ENCODE measurements around the gene SHPK. TPM values are rescaled to one million over a fixed set of nuclear protein-coding genes. Genes with fewer than 3 reads are reported as not detected.

Gene SHPK
- total RNA-seq, 2 donors from 2014 or later = 35.2 to 46.4 TPM

- H3K36me3 Mint-ChIP-seq (ENCODE audit: low read depth) = peaks cover 34% of the 10 kb centered on the region
- Histone ChIP-seq H3K4me1 (ENCODE audit: control insufficient read depth, insufficient read depth, low read length) (peaks cover 9% of the 10 kb centered on the region), H3K27ac (ENCODE audit: low read depth, low read length) (no peak overlapping the region), H3K36me3 (ENCODE audit: control insufficient read depth, insufficient read depth, low read length) (peaks cover 21% of the 10 kb centered on the region), H3K9me3 (ENCODE audit: control insufficient read depth, low read length) (no peaks in the 10 kb centered on the region), H3K27me3 (ENCODE audit: control insufficient read depth, insufficient read depth, low read length, poor library complexity, severe bottlenecking) (no peaks in the 10 kb centered on the region), H3K9ac (ENCODE audit: extremely low read depth, low read length, poor library complexity, severe bottlenecking) (no peak overlapping the region), H3K4me3 (ENCODE audit: low read length) (no peak overlapping the region)
- no peak for DNase-seq
- peak overlapping the region; percentile 81 for H3K27ac Mint-ChIP-seq
- TF ChIP-seq, protein P1, sequence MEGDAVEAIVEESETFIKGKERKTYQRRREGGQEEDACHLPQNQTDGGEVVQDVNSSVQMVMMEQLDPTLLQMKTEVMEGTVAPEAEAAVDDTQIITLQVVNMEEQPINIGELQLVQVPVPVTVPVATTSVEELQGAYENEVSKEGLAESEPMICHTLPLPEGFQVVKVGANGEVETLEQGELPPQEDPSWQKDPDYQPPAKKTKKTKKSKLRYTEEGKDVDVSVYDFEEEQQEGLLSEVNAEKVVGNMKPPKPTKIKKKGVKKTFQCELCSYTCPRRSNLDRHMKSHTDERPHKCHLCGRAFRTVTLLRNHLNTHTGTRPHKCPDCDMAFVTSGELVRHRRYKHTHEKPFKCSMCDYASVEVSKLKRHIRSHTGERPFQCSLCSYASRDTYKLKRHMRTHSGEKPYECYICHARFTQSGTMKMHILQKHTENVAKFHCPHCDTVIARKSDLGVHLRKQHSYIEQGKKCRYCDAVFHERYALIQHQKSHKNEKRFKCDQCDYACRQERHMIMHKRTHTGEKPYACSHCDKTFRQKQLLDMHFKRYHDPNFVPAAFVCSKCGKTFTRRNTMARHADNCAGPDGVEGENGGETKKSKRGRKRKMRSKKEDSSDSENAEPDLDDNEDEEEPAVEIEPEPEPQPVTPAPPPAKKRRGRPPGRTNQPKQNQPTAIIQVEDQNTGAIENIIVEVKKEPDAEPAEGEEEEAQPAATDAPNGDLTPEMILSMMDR (conservative IDR thresholded peaks at IDR 0.05) = no peak
- H3K27me3 Mint-ChIP-seq (ENCODE audit: insufficient read depth) = no peaks in the 10 kb centered on the region
- no peaks in the 10 kb centered on the region for H3K9me3 Mint-ChIP-seq
- peaks cover 14% of the 10 kb centered on the region for H3K4me1 Mint-ChIP-seq
- WGBS, 2 experiments (ENCODE audit: insufficient coverage in 1 of 2, insufficient read length in 1 of 2) = 80 to 100% methylated on average over 1 to 7 of the region's 7 CpGs
- no peak overlapping the region for H3K4me3 Mint-ChIP-seq
Observed at GRCh38 chr17:3639981-3640596, 4.0 kb upstream of the SHPK start.

DNA sequence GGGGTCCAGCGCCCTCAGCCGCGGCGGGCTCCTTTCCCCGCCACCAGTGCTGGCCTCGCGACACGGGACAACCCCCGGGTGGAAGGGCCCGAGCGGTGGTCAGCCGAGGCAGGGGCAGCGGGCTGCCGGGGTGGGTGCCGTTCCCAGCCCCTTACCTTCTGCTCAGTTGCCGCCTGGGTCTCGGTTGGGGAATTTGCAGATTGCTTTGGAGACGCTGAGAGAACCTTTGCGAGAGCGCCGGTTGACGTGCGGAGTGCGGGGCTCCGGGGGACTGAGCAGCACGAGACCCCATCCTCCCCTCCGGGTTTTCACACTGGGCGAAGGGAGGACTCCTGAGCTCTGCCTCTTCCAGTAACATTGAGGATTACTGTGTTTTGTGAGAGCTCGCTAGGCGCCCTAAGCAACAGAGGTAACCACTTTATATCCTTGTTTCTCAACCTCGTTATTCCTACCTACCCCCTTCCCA is 891 bp upstream of the SHPK start:
- TF ChIP-seq, protein P1 (conservative IDR thresholded peaks at IDR 0.05) = no peak
- no peaks in the 10 kb centered on the region for H3K27me3 ChIP-seq (ENCODE audit: control insufficient read depth, insufficient read depth, low read length, poor library complexity, severe bottlenecking)
- peaks cover 25% of the 10 kb centered on the region for H3K36me3 ChIP-seq (ENCODE audit: control insufficient read depth, insufficient read depth, low read length)
- H3K9me3 ChIP-seq (ENCODE audit: control insufficient read depth, low read length) = no peaks in the 10 kb centered on the region
- peak overlapping the region; percentile 40 for H3K27ac ChIP-seq (ENCODE audit: low read depth, low read length)
- Mint-ChIP-seq H3K27ac (peak overlapping the region; percentile 80), H3K4me1 (peaks cover 27% of the 10 kb centered on the region), H3K27me3 (ENCODE audit: insufficient read depth) (no peaks in the 10 kb centered on the region), H3K36me3 (ENCODE audit: low read depth) (peaks cover 34% of the 10 kb centered on the region), H3K9me3 (no peaks in the 10 kb centered on the region), H3K4me3 (peak overlapping the region; percentile 92)
- 1 to 2% methylated on average over 17 to 31 of the region's 31 CpGs for WGBS, 2 experiments (ENCODE audit: insufficient coverage in 1 of 2, insufficient read length in 1 of 2)
- peak overlapping the region; percentile 93 for H3K4me3 ChIP-seq (ENCODE audit: low read length)
- peak overlapping the region; percentile 77 for H3K9ac ChIP-seq (ENCODE audit: extremely low read depth, low read length, poor library complexity, severe bottlenecking)
- DNase-seq = no peak
- peaks cover 9% of the 10 kb centered on the region for H3K4me1 ChIP-seq (ENCODE audit: control insufficient read depth, insufficient read depth, low read length)

DNA sequence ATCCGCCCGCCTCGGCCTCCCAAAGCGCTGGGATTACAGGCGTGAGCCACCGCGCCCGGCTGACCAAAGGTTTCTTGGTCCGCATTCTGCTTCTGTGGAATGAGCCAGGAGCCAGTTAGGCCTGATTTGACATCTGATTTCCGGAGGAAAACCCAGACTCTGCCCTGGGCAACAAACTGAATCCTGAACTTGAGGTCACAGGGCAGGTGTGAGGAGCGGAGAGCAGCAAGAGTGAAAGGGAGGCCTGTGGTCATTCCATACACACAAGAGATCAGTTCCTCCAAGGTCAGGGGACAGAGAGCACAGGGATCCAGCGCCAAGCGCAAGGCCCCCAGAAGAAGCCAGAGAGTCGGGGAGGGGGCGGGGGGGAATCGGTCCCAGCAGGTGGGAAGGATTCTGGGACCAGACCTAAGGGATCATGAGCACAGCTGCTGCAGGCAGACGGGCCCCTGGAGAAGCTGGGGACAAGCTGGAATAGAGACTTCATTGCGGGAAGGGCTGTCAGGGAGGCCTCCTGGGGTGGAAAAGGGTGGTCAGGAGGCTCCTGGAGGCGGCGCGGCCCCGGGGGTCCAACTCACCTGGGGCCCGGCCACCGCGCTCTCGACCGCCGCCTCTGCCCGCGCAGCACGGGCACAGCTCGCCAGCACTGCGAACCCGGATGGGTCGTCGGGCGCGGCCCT is 436 bp downstream of the SHPK start:
- Mint-ChIP-seq H3K27me3 (ENCODE audit: insufficient read depth) (no peaks in the 10 kb centered on the region), H3K36me3 (ENCODE audit: low read depth) (peaks cover 34% of the 10 kb centered on the region), H3K4me3 (peak overlapping the region; percentile 92), H3K27ac (peak overlapping the region; percentile 78), H3K4me1 (peaks cover 26% of the 10 kb centered on the region), H3K9me3 (no peaks in the 10 kb centered on the region)
- Histone ChIP-seq H3K9ac (ENCODE audit: extremely low read depth, low read length, poor library complexity, severe bottlenecking) (peak overlapping the region; percentile 77), H3K36me3 (ENCODE audit: control insufficient read depth, insufficient read depth, low read length) (peaks cover 22% of the 10 kb centered on the region), H3K27ac (ENCODE audit: low read depth, low read length) (no peak overlapping the region), H3K4me3 (ENCODE audit: low read length) (peak overlapping the region; percentile 93), H3K4me1 (ENCODE audit: control insufficient read depth, insufficient read depth, low read length) (peaks cover 9% of the 10 kb centered on the region), H3K9me3 (ENCODE audit: control insufficient read depth, low read length) (no peaks in the 10 kb centered on the region), H3K27me3 (ENCODE audit: control insufficient read depth, insufficient read depth, low read length, poor library complexity, severe bottlenecking) (no peaks in the 10 kb centered on the region)
- TF ChIP-seq, protein P1 (conservative IDR thresholded peaks at IDR 0.05) = no peak
- DNase-seq = no peak
- WGBS, 2 experiments (ENCODE audit: insufficient coverage in 1 of 2, insufficient read length in 1 of 2) = 2 to 24% methylated on average over 23 to 38 of the region's 38 CpGs
